Transverse colon (tissue), 4 donors: ENCODE results near the gene ZBTB7C. TPM values are rescaled to one million over a fixed set of nuclear protein-coding genes. Genes with fewer than 3 reads are reported as not detected.

Experiments
- DNase-seq: peaks from one replicate; pipeline ENCODE4 v3.0.0-alpha.2; 2019
- H3K27ac ChIP-seq, 4 donors: fragments of 200-600 bp; sonication (generic); 2 replicates each; pipeline ENCODE4 v1.5.1; 2016 to 2018; ENCODE audit warnings: inconsistent platforms in 4 of 4
- H3K27me3 ChIP-seq: fragments of 200-600 bp; sonication (generic); 2 replicates; pipeline ENCODE4 v1.5.1; 2017; ENCODE audit warnings: inconsistent platforms
- H3K36me3 ChIP-seq, 4 donors: fragments of 200-600 bp; sonication (generic); 2 replicates each; pipeline ENCODE4 v1.5.1; 2017 to 2019; ENCODE audit warnings: inconsistent platforms in 4 of 4
- H3K4me1 ChIP-seq, 4 donors: fragments of 200-600 bp; sonication (generic); 2 replicates each; pipeline ENCODE4 v1.5.1; 2017 to 2020; ENCODE audit warnings: inconsistent platforms in 4 of 4
- H3K4me3 ChIP-seq, 4 donors: fragments of 200-600 bp; sonication (generic); 1 replicate in 1 of 4; 2 replicates in 3 of 4; pipeline versions ENCODE4 v1.5.1 to v1.6.1; 2017 to 2019; ENCODE audit warnings: inconsistent platforms in 4 of 4
- H3K9me3 ChIP-seq, 2 donors: fragments of 200-600 bp; sonication (generic); 2 replicates each; pipeline ENCODE4 v1.5.1; 2017 to 2019; ENCODE audit warnings: inconsistent platforms in 2 of 2
- CTCF ChIP-seq, 5 experiments: fragments of 200-600 bp in 3 of 5; fragments of 450-650 bp in 2 of 5; sonication (generic) in 3 of 5; IDR thresholded peaks; 1 replicate in 2 of 5; 2 replicates in 3 of 5; pipeline ENCODE4 v1.5.1; 2016 to 2017; ENCODE audit warnings: antibody characterized with exemption in 5 of 5, inconsistent platforms in 3 of 5, mild to moderate bottlenecking in 2 of 5, moderate library complexity in 1 of 5
- EP300 ChIP-seq: sonication (generic); formaldehyde crosslinking; IDR thresholded peaks from one replicate; pipeline ENCODE4 v1.6.1; 2017; ENCODE audit warnings: antibody characterized with exemption, low read depth
- POLR2A ChIP-seq: fragments of 450-650 bp; IDR thresholded peaks from one replicate; pipeline ENCODE4 v1.6.1; 2016; ENCODE audit warnings: antibody characterized with exemption, mild to moderate bottlenecking, moderate library complexity
- POLR2AphosphoS5 ChIP-seq, 3 donors: sonication (generic); formaldehyde crosslinking; IDR thresholded peaks; one replicate each; pipeline ENCODE4 v1.6.1; 2016; ENCODE audit warnings: antibody characterized with exemption in 3 of 3
- WGBS, 2 donors: methylation state at CpG; one replicate each; pipeline ENCODE4 v1.1.5; 2018; ENCODE audit warnings: low coverage in 1 of 2; 5-methylcytosine and 5-hydroxymethylcytosine counted together
- in situ Hi-C, 4 donors: fragments of 200-750 bp; cut with MboI; loops; one replicate each; pipeline versions ENCODE4 v1.15.0 to v1.15.1; 2017; ENCODE audit warnings: low sequenced_read_pairs in 3 of 4, low pct_ligation_motif_present in 1 of 4, low pct_unique_long_range_greater_than_20kb in 1 of 4
- intact Hi-C: fragments of 100-400 bp; cut with DNase I; formaldehyde crosslinking; loops from one replicate; pipeline ENCODE4 v1.15.1; 2023; ENCODE audit warnings: low total_unique reads
- total RNA-seq, 4 donors: library from RNA; depleted of rRNA; stranded (reverse); fragments of >200 nt; gene quantifications; one replicate each; pipeline ENCODE4 v1.1.0, GENCODE V29; 2016

ZBTB7C gene
- total RNA-seq, 4 donors from 2014 or later = 38.4 to 81.2 (median 47.5) TPM

GRCh38 chr18:48000701-48001100 is 408.5 kb downstream of the ZBTB7C start:
- no peak for TF ChIP-seq CTCF (IDR thresholded peaks at IDR 0.05)
- no peak for TF ChIP-seq POLR2A
- no peak for TF ChIP-seq POLR2AphosphoS5 (IDR thresholded peaks at IDR 0.05)
- TF ChIP-seq EP300 = no peak
- Histone ChIP-seq H3K27ac (peak overlapping the region in 1 of 4 donors; percentile 38), H3K9me3 (peaks cover 5% of the 10 kb centered on the region in 2 donors), H3K36me3 (no peaks in the 10 kb centered on the region), H3K4me1 (peaks cover 0 to 19% (median 15%) of the 10 kb centered on the region in 4 donors), H3K4me3 (no peak overlapping the region), H3K27me3 (no peaks in the 10 kb centered on the region)
- no peak for DNase-seq
- WGBS, 2 donors = 17 to 67% methylated on average over 1 to 4 of the region's 4 CpGs
- in situ Hi-C loops (no loop called here), intact Hi-C loops (no loop called here)

- peaks cover 0 to 19% (median 15%) of the 10 kb centered on the region in 4 donors for H3K4me1 ChIP-seq
- DNase-seq = no peak
- TF ChIP-seq POLR2AphosphoS5 (IDR thresholded peaks at IDR 0.05) = no peak
- TF ChIP-seq CTCF (IDR thresholded peaks at IDR 0.05) = no peak
- TF ChIP-seq POLR2A = no peak
- TF ChIP-seq EP300 = no peak
- peaks cover 5% of the 10 kb centered on the region in 2 donors for H3K9me3 ChIP-seq
- no peaks in the 10 kb centered on the region for H3K36me3 ChIP-seq
- in situ Hi-C loops (no loop called here), intact Hi-C loops (loop anchor here (10.0 kb wide), 1 partner anchor 1085 kb away; the partner anchor contains the start of genes KATNAL2 and PIAS2)
- H3K27ac ChIP-seq = no peak overlapping the region
- H3K27me3 ChIP-seq = no peaks in the 10 kb centered on the region
- 53 to 61% methylated on average over 2 to 4 of the region's 4 CpGs for WGBS, 2 donors
- H3K4me3 ChIP-seq = no peak overlapping the region
Observed at GRCh38 chr18:47999801-48000248, 409.4 kb downstream of the ZBTB7C start.

- DNase-seq = no peak
- Histone ChIP-seq H3K27me3 (no peaks in the 10 kb centered on the region), H3K9me3 (peaks cover 5% of the 10 kb centered on the region in 2 donors), H3K4me3 (no peak overlapping the region), H3K36me3 (no peaks in the 10 kb centered on the region), H3K27ac (no peak overlapping the region), H3K4me1 (no peaks in the 10 kb centered on the region)
- in situ Hi-C loops (no loop called here), intact Hi-C loops (loop anchor here (10.0 kb wide), 1 partner anchor 1083 kb away; the partner anchor contains the start of genes KATNAL2 and PIAS2)
- 69 to 100% methylated on average over 1 to 5 of the region's 5 CpGs for WGBS, 2 donors
- TF ChIP-seq POLR2AphosphoS5 (IDR thresholded peaks at IDR 0.05) = no peak
- peak in 1 of 5 experiments; percentile 22 for TF ChIP-seq CTCF (IDR thresholded peaks at IDR 0.05)
- TF ChIP-seq POLR2A = no peak
- no peak for TF ChIP-seq EP300
Observed at GRCh38 chr18:47997338-47997780, 411.8 kb downstream of the ZBTB7C start.

- Histone ChIP-seq H3K4me3 (no peak overlapping the region), H3K4me1 (no peaks in the 10 kb centered on the region), H3K27ac (no peak overlapping the region), H3K36me3 (no peaks in the 10 kb centered on the region), H3K27me3 (peaks cover 1% of the 10 kb centered on the region), H3K9me3 (peaks cover 5% of the 10 kb centered on the region in 2 donors)
- no peak for DNase-seq
- in situ Hi-C loops = no loop called here
- intact Hi-C loops = loop anchor here (10.0 kb wide), 1 partner anchor 1081 kb away; the partner anchor contains the start of genes KATNAL2 and PIAS2
- no peak for TF ChIP-seq EP300
- no peak for TF ChIP-seq POLR2AphosphoS5 (IDR thresholded peaks at IDR 0.05)
- no peak for TF ChIP-seq POLR2A
- 49 to 56% methylated on average over 3 of the region's 3 CpGs for WGBS, 2 donors
Observed at GRCh38 chr18:47996091-47996541, 413.1 kb downstream of the ZBTB7C start.
